HG03457 (cell line): ENCODE results near the gene RABAC1.
"Not testable (repeated sequence)": the region's sequence is repeated elsewhere in the genome, so short reads cannot be mapped to it uniquely, and the experiment has no call there.

Experiments used
- ATAC-seq: cut with Tn5 transposase; IDR thresholded peaks from one replicate; pipeline ENCODE4 v1.9.1; 2021; ENCODE audit warnings: moderate number of reproducible peaks; ENCODE audit not compliant: unreplicated experiment

RABAC1 gene

GRCh38 chr19:41917676-41918075 lies 41.4 kb downstream of the RABAC1 start:
- no peak for ATAC-seq

GRCh38 chr19:41915776-41916414 lies 43.2 kb downstream of the RABAC1 start:
- ATAC-seq: no peak

- no peak for ATAC-seq
Measured at GRCh38 chr19:41915021-41915775, 43.9 kb downstream of the RABAC1 start.

- ATAC-seq: not testable (repeated sequence)
Measured at GRCh38 chr19:41914424-41914834, 44.7 kb downstream of the RABAC1 start.

- no peak for ATAC-seq
Measured at GRCh38 chr19:41913538-41914423, 45.3 kb downstream of the RABAC1 start.

- no peak for ATAC-seq
Measured at GRCh38 chr19:41912899-41913537, 46.1 kb downstream of the RABAC1 start.

- ATAC-seq: no peak
Measured at GRCh38 chr19:41911889-41912731, 47.0 kb downstream of the RABAC1 start.

GRCh38 chr19:41910992-41911888 lies 47.9 kb downstream of the RABAC1 start:
- no peak for ATAC-seq

- ATAC-seq: no peak
Measured at GRCh38 chr19:41910240-41910991, 48.7 kb downstream of the RABAC1 start.

- no peak for ATAC-seq
Measured at GRCh38 chr19:41909706-41910105, 49.4 kb downstream of the RABAC1 start.

- ATAC-seq: no peak
Measured at GRCh38 chr19:41908724-41909464, 50.2 kb downstream of the RABAC1 start.

- ATAC-seq: no peak
Measured at GRCh38 chr19:41907994-41908615, 51.0 kb downstream of the RABAC1 start.

- ATAC-seq: no peak
Measured at GRCh38 chr19:41906916-41907680, 52.0 kb downstream of the RABAC1 start.
